Fibroblast of villous mesenchyme (primary cell): ENCODE data around the gene CCL23. TPM values are rescaled to one million over a fixed set of nuclear protein-coding genes. Genes with fewer than 3 reads are reported as not detected.

Source experiments
- DNase-seq: peaks from one replicate; pipeline ENCODE4 v3.0.0-alpha.2; 2010; ENCODE audit warnings: low read depth
- H3K4me3 ChIP-seq: 2 replicates; pipeline ENCODE4 v1.5.1; 2011; ENCODE audit warnings: low read depth, mild to moderate bottlenecking, low read length
- CTCF ChIP-seq: IDR thresholded peaks from 2 replicates; pipeline ENCODE4 v1.5.1; 2012; ENCODE audit warnings: low read depth, mild to moderate bottlenecking, low read length; ENCODE audit not compliant: insufficient read depth
- total RNA-seq: library from RNA; depleted of rRNA; stranded (reverse); fragments of >200 nt; gene quantifications from 2 replicates; pipeline ENCODE4 v1.2.3, GENCODE V29; 2012

Gene CCL23
- total RNA-seq, 1 donor: not detected

GRCh38 chr17:35963663-35964062 is 54.1 kb downstream of the CCL23 start:
- no peak overlapping the region for H3K4me3 ChIP-seq
- no peak for DNase-seq
- no peak for TF ChIP-seq CTCF

Other genes starting within 250 kb of the CCL23 start
- gene MMP28, start 222.3 kb downstream of the CCL23 start, total RNA-seq: under 0.01 TPM in 2 replicates
- gene TAF15, start 208.5 kb downstream of the CCL23 start, total RNA-seq: 47.1 and 55.4 TPM in 2 replicates
- gene HEATR9, start 149.1 kb downstream of the CCL23 start, total RNA-seq: not detected in 2 replicates
- gene CCL5, start 137.6 kb downstream of the CCL23 start, total RNA-seq: under 0.01 TPM in 1 of 2 replicates, not detected in the other
- gene RDM1, start 87.2 kb downstream of the CCL23 start, total RNA-seq: 0.32 and 0.43 TPM in 2 replicates
- not detected in 2 replicates for gene LYZL6, start 74.3 kb downstream of the CCL23 start, total RNA-seq
- not detected in 2 replicates for gene CCL16, start 36.5 kb downstream of the CCL23 start, total RNA-seq
- gene CCL14, start 31.2 kb downstream of the CCL23 start, total RNA-seq: not detected in 2 replicates
- not detected in 2 replicates for gene CCL15, start 16.4 kb downstream of the CCL23 start, total RNA-seq
- under 0.01 TPM in 1 of 2 replicates, not detected in the other for gene CCL18, start 46.3 kb upstream of the CCL23 start, total RNA-seq
- gene CCL3, start 72.2 kb upstream of the CCL23 start, total RNA-seq: not detected in 2 replicates
- gene CCL4, start 85.9 kb upstream of the CCL23 start, total RNA-seq: not detected in 2 replicates
- 0.43 TPM in 1 of 2 replicates, not detected in the other for gene TBC1D3B, start 158.7 kb upstream of the CCL23 start, total RNA-seq
- not detected in 2 replicates for gene CCL3L1, start 178.8 kb upstream of the CCL23 start, total RNA-seq
- gene CCL4L2, start 193.1 kb upstream of the CCL23 start, total RNA-seq: not detected in 2 replicates
- gene TBC1D3I, start 246.6 kb upstream of the CCL23 start, total RNA-seq: 0.97 TPM in 1 of 2 replicates, not detected in the other